Esophagus squamous epithelium (tissue), 5 donors: ENCODE data around the gene STK11. TPM values are rescaled to one million over a fixed set of nuclear protein-coding genes. Genes with fewer than 3 reads are reported as not detected.

ENCODE experiments used
- DNase-seq: peaks from one replicate; lab custom pipeline; 2025; lab: John Stamatoyannopoulos, UW
- H3K27ac ChIP-seq, 4 donors: fragments of 200-600 bp; sonication (generic); one replicate each; pipeline ENCODE4 v1.5.1; 2016 to 2019; ENCODE audit warnings: mild to moderate bottlenecking in 1 of 4
- H3K27me3 ChIP-seq, 4 donors: fragments of 200-600 bp; sonication (generic); 1 replicate in 3 of 4; 2 replicates in 1 of 4; pipeline versions ENCODE4 v1.5.1 to v1.6.0; 2017 to 2021; ENCODE audit warnings: antibody characterized with exemption in 1 of 4
- H3K36me3 ChIP-seq, 3 donors: fragments of 200-600 bp; sonication (generic); one replicate each; pipeline ENCODE4 v1.5.1; 2016 to 2019
- H3K4me1 ChIP-seq, 3 donors: fragments of 200-600 bp; sonication (generic); one replicate each; pipeline ENCODE4 v1.5.1; 2017 to 2019
- H3K4me3 ChIP-seq, 4 donors: fragments of 200-600 bp; sonication (generic); 1 replicate in 3 of 4; 2 replicates in 1 of 4; pipeline ENCODE4 v1.5.1; 2016 to 2019; ENCODE audit warnings: mild to moderate bottlenecking in 2 of 4, moderate library complexity in 1 of 4
- H3K9me3 ChIP-seq, 3 donors: fragments of 200-600 bp; sonication (generic); one replicate each; pipeline ENCODE4 v1.5.1; 2016 to 2019
- CTCF ChIP-seq, 6 experiments: fragments of 450-650 bp in 4 of 6; fragments of 200-600 bp in 2 of 6; sonication (generic) in 2 of 6; IDR thresholded peaks; one replicate each; pipeline ENCODE4 v1.5.1; 2016 to 2019; ENCODE audit warnings: antibody characterized with exemption in 6 of 6, mild to moderate bottlenecking in 4 of 6, moderate library complexity in 4 of 6
- POLR2A ChIP-seq, 4 donors: fragments of 450-650 bp; IDR thresholded peaks; one replicate each; pipeline ENCODE4 v1.6.1; 2017; ENCODE audit warnings: antibody characterized with exemption in 4 of 4, mild to moderate bottlenecking in 4 of 4, moderate library complexity in 3 of 4
- WGBS, 2 donors: methylation state at CpG; one replicate each; pipeline ENCODE4 v1.1.5; 2018; 5-methylcytosine and 5-hydroxymethylcytosine counted together
- intact Hi-C: fragments of 100-400 bp; cut with DNase I; formaldehyde crosslinking; loops from one replicate; pipeline ENCODE4 v1.15.0; 2022
- total RNA-seq, 4 donors: library from RNA; depleted of rRNA; stranded (reverse); fragments of >200 nt; gene quantifications; one replicate each; pipeline ENCODE4 v1.1.0, GENCODE V29; 2016
- donor health status: DM: yes; HTN: yes; CAD: no.

Gene STK11
- total RNA-seq, 4 donors from 2014 or later, result 59.3 to 68.5 (median 61.6) TPM

- no peak overlapping the region for H3K4me3 ChIP-seq
- H3K27me3 ChIP-seq, result no peaks in the 10 kb centered on the region
- no peaks in the 10 kb centered on the region for H3K9me3 ChIP-seq
- peaks cover 7 to 28% (median 8%) of the 10 kb centered on the region in 3 donors for H3K4me1 ChIP-seq
- no peak overlapping the region for H3K27ac ChIP-seq
- no peak for DNase-seq
- intact Hi-C loops, result no loop called here
- no peak for TF ChIP-seq CTCF (IDR thresholded peaks at IDR 0.05)
- TF ChIP-seq POLR2A (IDR thresholded peaks at IDR 0.05), result no peak
- 84 to 95% methylated on average over 17 of the region's 56 CpGs for WGBS, 2 donors
- peaks cover 28 to 64% (median 39%) of the 10 kb centered on the region in 3 donors for H3K36me3 ChIP-seq
These were observed 21.9 kb downstream of the STK11 start for GRCh38 chr19:1227304-1228054.

- intact Hi-C loops, result no loop called here
- Histone ChIP-seq H3K4me1 (peaks cover 16 to 30% (median 16%) of the 10 kb centered on the region in 3 donors), H3K36me3 (peaks cover 24 to 55% (median 30%) of the 10 kb centered on the region in 3 donors), H3K27me3 (no peaks in the 10 kb centered on the region), H3K27ac (no peak overlapping the region), H3K9me3 (no peaks in the 10 kb centered on the region), H3K4me3 (no peak overlapping the region)
- no peak for DNase-seq
- 94 to 95% methylated on average over 18 to 29 of the region's 100 CpGs for WGBS, 2 donors
- TF ChIP-seq POLR2A (IDR thresholded peaks at IDR 0.05) (no peak), CTCF (IDR thresholded peaks at IDR 0.05) (no peak)
These were observed 22.8 kb downstream of the STK11 start for GRCh38 chr19:1228161-1228957.

- H3K4me3 ChIP-seq, result no peak overlapping the region
- TF ChIP-seq POLR2A (IDR thresholded peaks at IDR 0.05) (no peak), CTCF (IDR thresholded peaks at IDR 0.05) (no peak)
- no peaks in the 10 kb centered on the region for H3K9me3 ChIP-seq
- DNase-seq, result no peak
- no peaks in the 10 kb centered on the region for H3K27me3 ChIP-seq
- peaks cover 17 to 36% (median 18%) of the 10 kb centered on the region in 3 donors for H3K4me1 ChIP-seq
- peaks cover 17 to 46% (median 22%) of the 10 kb centered on the region in 3 donors for H3K36me3 ChIP-seq
- 85% methylated on average over 4 of the region's 158 CpGs; no CpG with 5 or more reads in 1 of the 2 donors for WGBS, 2 donors
- intact Hi-C loops, result no loop called here
- no peak overlapping the region for H3K27ac ChIP-seq
These were observed 23.7 kb downstream of the STK11 start for GRCh38 chr19:1229056-1229923.

- H3K4me1 ChIP-seq, result peaks cover 17 to 42% (median 18%) of the 10 kb centered on the region in 3 donors
- 80% methylated on average over 1 of the region's 61 CpGs; no CpG with 5 or more reads in 1 of the 2 donors for WGBS, 2 donors
These were observed 24.6 kb downstream of the STK11 start for GRCh38 chr19:1229924-1230782.

More at GRCh38 chr19:1229924-1230782, 24.6 kb downstream of the STK11 start:
- Histone ChIP-seq H3K27ac (no peak overlapping the region), H3K27me3 (no peaks in the 10 kb centered on the region), H3K36me3 (peaks cover 17 to 37% (median 19%) of the 10 kb centered on the region in 3 donors), H3K9me3 (no peaks in the 10 kb centered on the region), H3K4me3 (no peak overlapping the region)
- no peak for DNase-seq
- intact Hi-C loops, result no loop called here
- TF ChIP-seq CTCF (IDR thresholded peaks at IDR 0.05) (no peak), POLR2A (IDR thresholded peaks at IDR 0.05) (no peak)
